IMR-90 (cell line): Measurements from ENCODE around the gene S100A6. TPM values are rescaled to one million over a fixed set of nuclear protein-coding genes. Genes with fewer than 3 reads are reported as not detected.

ENCODE experiments used
- ATAC-seq: fragments of 200-7000 bp; cut with Tn5 transposase; 2 replicates; pipeline ENCODE4 v1.9.1; 2020; ENCODE audit warnings: low read depth, mild to moderate bottlenecking, moderate library complexity
- BruUV-seq: library from RNA; stranded (reverse); fragments of 400-500 nt; replicated peaks from 2 replicates; lab custom pipeline; 2021; lab: Mats Ljungman, UMichigan
- CTCF ChIA-PET: fragments of 300-600 bp; formaldehyde crosslinking; extraction: SDS; loops from one replicate; lab custom pipeline; 2021; ENCODE audit warnings: antibody characterized with exemption; lab: Yijun Ruan, JAX
- POLR2A ChIA-PET: fragments of 300-600 bp; sonication (Branson Sonifier 250); formaldehyde crosslinking; loops from one replicate; lab custom pipeline; 2022; ENCODE audit warnings: antibody characterized with exemption; ENCODE audit not compliant: unreplicated experiment; lab: Charles Lee
- DNase-seq: peaks from one replicate; pipeline ENCODE4 v3.0.0; 2013
- H2AFZ ChIP-seq: replicated peaks from 2 replicates; pipeline ENCODE3; 2013; ENCODE audit warnings: low read length, mild to moderate bottlenecking; ENCODE audit not compliant: poor library complexity
- H2AK5ac ChIP-seq: 2 replicates; pipeline ENCODE4 v1.6.1; 2013; ENCODE audit warnings: low read depth, low read length, inconsistent platforms
- H2AK9ac ChIP-seq: replicated peaks from 2 replicates; pipeline ENCODE3; 2013; ENCODE audit warnings: mild to moderate bottlenecking, low read depth, low read length, moderate library complexity; ENCODE audit not compliant: poor library complexity
- H2BK120ac ChIP-seq: 2 replicates; pipeline ENCODE4 v1.6.1; 2013; ENCODE audit warnings: low read depth, low read length, inconsistent platforms
- H2BK15ac ChIP-seq: 3 replicates; pipeline ENCODE4 v1.6.1; 2013; ENCODE audit warnings: low read depth, low read length, inconsistent platforms
- H2BK20ac ChIP-seq: 2 replicates; pipeline ENCODE4 v1.6.1; 2013; ENCODE audit warnings: low read depth, mild to moderate bottlenecking, inconsistent platforms, low read length, moderate library complexity
- H2BK5ac ChIP-seq: 2 replicates; pipeline ENCODE4 v1.6.1; 2013; ENCODE audit warnings: mild to moderate bottlenecking, low read depth, low read length, inconsistent platforms; ENCODE audit not compliant: poor library complexity, severe bottlenecking
- H3K14ac ChIP-seq: replicated peaks from 2 replicates; pipeline ENCODE4 v1.6.1; 2013; ENCODE audit warnings: low read depth, low read length, inconsistent platforms
- H3K18ac ChIP-seq: 2 replicates; pipeline ENCODE4 v1.6.1; 2013; ENCODE audit warnings: low read depth, low read length, control low read depth
- H3K23ac ChIP-seq: 2 replicates; pipeline ENCODE4 v1.6.1; 2013; ENCODE audit warnings: low read depth, low read length, inconsistent platforms
- H3K27ac ChIP-seq: 2 replicates; pipeline ENCODE4 v1.5.1; 2013; ENCODE audit warnings: mild to moderate bottlenecking, control low read depth, low read length; ENCODE audit not compliant: insufficient read depth
- H3K27me3 ChIP-seq: 2 replicates; pipeline ENCODE4 v1.6.1; 2013; ENCODE audit warnings: low read length; ENCODE audit not compliant: control insufficient read depth, insufficient read depth
- H3K36me3 ChIP-seq: 2 replicates; pipeline ENCODE4 v1.6.1; 2013; ENCODE audit warnings: low read length, mixed read lengths; ENCODE audit not compliant: control insufficient read depth, insufficient read depth
- H3K4ac ChIP-seq: 2 replicates; pipeline ENCODE4 v1.6.1; 2013; ENCODE audit warnings: low read depth, low read length, inconsistent platforms
- H3K4me1 ChIP-seq: 2 replicates; pipeline ENCODE4 v1.6.1; 2013; ENCODE audit warnings: low read length, mixed read lengths; ENCODE audit not compliant: control insufficient read depth, insufficient read depth
- H3K4me2 ChIP-seq: 2 replicates; pipeline ENCODE4 v1.6.1; 2013; ENCODE audit warnings: low read depth, mild to moderate bottlenecking, control low read depth, low read length, moderate library complexity
- H3K4me3 ChIP-seq: 2 replicates; pipeline ENCODE4 v1.5.1; 2013; ENCODE audit warnings: low read depth, mild to moderate bottlenecking, control low read depth, low read length, moderate library complexity; ENCODE audit not compliant: insufficient read depth
- H3K56ac ChIP-seq: 2 replicates; pipeline ENCODE4 v1.6.1; 2013; ENCODE audit warnings: low read length, inconsistent platforms; ENCODE audit not compliant: insufficient read depth; ENCODE audit errors: extremely low read depth
- H3K79me1 ChIP-seq, 2 experiments: 2 replicates each; pipeline ENCODE4 v1.6.1; 2013; ENCODE audit warnings: low read length in 2 of 2, inconsistent platforms in 1 of 2, low read depth in 1 of 2
- H3K9ac ChIP-seq: 2 replicates; pipeline ENCODE4 v1.6.1; 2013; ENCODE audit warnings: low read depth, low read length, control low read depth
- H3K9me1 ChIP-seq: 2 replicates; pipeline ENCODE4 v1.6.1; 2013; ENCODE audit warnings: low read length, inconsistent platforms; ENCODE audit not compliant: insufficient read depth
- H3K9me3 ChIP-seq: 2 replicates; pipeline ENCODE4 v1.6.1; 2013; ENCODE audit warnings: low read length; ENCODE audit not compliant: control insufficient read depth, insufficient read depth
- H4K20me1 ChIP-seq: 2 replicates; pipeline ENCODE4 v1.6.1; 2013; ENCODE audit warnings: low read length, inconsistent platforms; ENCODE audit not compliant: insufficient read depth
- H4K5ac ChIP-seq: 2 replicates; pipeline ENCODE4 v1.6.1; 2013; ENCODE audit warnings: mild to moderate bottlenecking, low read depth, low read length, control low read depth
- H4K8ac ChIP-seq, 2 experiments: 2 replicates each; pipeline ENCODE4 v1.6.1; 2013; ENCODE audit warnings: low read depth in 2 of 2, low read length in 2 of 2, control low read depth in 1 of 2, inconsistent platforms in 1 of 2
- H4K91ac ChIP-seq: 2 replicates; pipeline ENCODE4 v1.6.1; 2013; ENCODE audit warnings: low read depth, low read length, inconsistent platforms; ENCODE audit not compliant: insufficient read depth
- BHLHE40 ChIP-seq: fragments of 150-350 bp; IDR thresholded peaks from 2 replicates; pipeline ENCODE4 v1.6.1; 2016; ENCODE audit warnings: mild to moderate bottlenecking, low read depth, low read length
- CEBPB ChIP-seq: IDR thresholded peaks from 2 replicates; pipeline ENCODE4 v1.6.1; 2012; ENCODE audit warnings: low read depth, low read length, improper control_type of control experiment
- CHD1 ChIP-seq: IDR thresholded peaks from 2 replicates; pipeline ENCODE4 v1.6.1; 2012; ENCODE audit warnings: low read depth, low read length, improper control_type of control experiment
- CTCF ChIP-seq: conservative IDR thresholded peaks from 2 replicates; pipeline ENCODE4 v1.5.1; 2012; ENCODE audit warnings: mild to moderate bottlenecking, low read depth, low read length, improper control_type of control experiment
- ELK1 ChIP-seq: fragments of 150-350 bp; IDR thresholded peaks from 2 replicates; pipeline ENCODE4 v1.6.1; 2016; ENCODE audit warnings: low read depth, mild to moderate bottlenecking, low read length, moderate library complexity, borderline replicate concordance
- FOS ChIP-seq: fragments of 150-350 bp; IDR thresholded peaks from 2 replicates; pipeline ENCODE4 v1.6.1; 2016; ENCODE audit warnings: low read depth, low read length
- MAZ ChIP-seq: IDR thresholded peaks from 2 replicates; pipeline ENCODE4 v1.6.1; 2012; ENCODE audit warnings: low read depth, mild to moderate bottlenecking, low read length, improper control_type of control experiment, moderate library complexity, borderline replicate concordance
- MXI1 ChIP-seq: IDR thresholded peaks from 2 replicates; pipeline ENCODE4 v1.6.1; 2012; ENCODE audit warnings: low read depth, mild to moderate bottlenecking, low read length, moderate library complexity, borderline replicate concordance
- NFE2L2 ChIP-seq: fragments of 150-350 bp; IDR thresholded peaks from 2 replicates; pipeline ENCODE4 v1.6.1; 2016; ENCODE audit warnings: low read depth, mild to moderate bottlenecking, low read length
- POLR2A ChIP-seq: IDR thresholded peaks from 2 replicates; pipeline ENCODE4 v1.6.1; 2012; ENCODE audit warnings: mild to moderate bottlenecking, low read depth, low read length
- RAD21 ChIP-seq: IDR thresholded peaks from 2 replicates; pipeline ENCODE4 v1.6.1; 2012; ENCODE audit warnings: low read length, improper control_type of control experiment
- RCOR1 ChIP-seq: IDR thresholded peaks from 2 replicates; pipeline ENCODE4 v1.6.1; 2012; ENCODE audit warnings: mild to moderate bottlenecking, low read length, improper control_type of control experiment; ENCODE audit not compliant: insufficient replicate concordance
- RFX5 ChIP-seq: IDR thresholded peaks from 2 replicates; pipeline ENCODE4 v1.8.0; 2012; ENCODE audit warnings: low read depth, mild to moderate bottlenecking, low read length, moderate library complexity
- SMC3 ChIP-seq: fragments of 150-350 bp; IDR thresholded peaks from 2 replicates; pipeline ENCODE4 v1.6.1; 2016; ENCODE audit warnings: low read depth, mild to moderate bottlenecking, antibody characterized with exemption, low read length, moderate library complexity
- USF2 ChIP-seq: fragments of 150-350 bp; IDR thresholded peaks from 2 replicates; pipeline ENCODE4 v1.6.1; 2017; ENCODE audit warnings: mild to moderate bottlenecking, antibody characterized with exemption, low read length, low read depth
- WGBS, 2 experiments: methylation state at CpG; one replicate each; pipeline versions ENCODE4 v1.1.5 to v1.1.7; 2013; ENCODE audit warnings: missing lambda C conversion rate in 2 of 2; ENCODE audit not compliant: insufficient read length in 1 of 2; ENCODE audit errors: extremely low coverage in 2 of 2; 5-methylcytosine and 5-hydroxymethylcytosine counted together
- dilution Hi-C: fragments of 300-500 bp; cut with HindIII; formaldehyde crosslinking; loops from one replicate; pipeline ENCODE4 v1.14.3; 2018; ENCODE audit warnings: low sequenced_read_pairs; ENCODE audit not compliant: unreplicated experiment
- in situ Hi-C: fragments of 300-500 bp; cut with MboI; formaldehyde crosslinking; loops from 3 replicates; pipeline ENCODE4 v1.14.3; 2019; ENCODE audit warnings: low sequenced_read_pairs, inconsistent platforms, mixed read lengths
- intact Hi-C: fragments of 100-400 bp; cut with micrococcal nuclease; formaldehyde crosslinking; loops from 2 replicates; pipeline ENCODE4 v1.10.0; 2022
- polyA plus RNA-seq, 3 experiments: library from polyadenylated mRNA; depleted of rRNA; stranded (reverse); fragments of >200 nt; gene quantifications; 2 replicates each; pipeline ENCODE4 v1.2.3, GENCODE V29; 2012; ENCODE audit warnings: low replicate concordance in 1 of 3
- total RNA-seq: library from RNA; depleted of rRNA; stranded (reverse); fragments of >200 nt; gene quantifications from 2 replicates; pipeline ENCODE4 v1.2.3, GENCODE V29; 2012

Gene S100A6
- total and polyA plus RNA-seq, 2 of the 4 experiments (the other 2 are of a cell fraction), result 373 to 1,755 TPM

GRCh38 chr1:153578936-153579335 is 43.1 kb upstream of the S100A6 start:
- DNase-seq, result no peak
- H3K4me1 ChIP-seq, result peaks cover 12% of the 10 kb centered on the region

More at GRCh38 chr1:153578936-153579335, 43.1 kb upstream of the S100A6 start:
- no peaks in the 10 kb centered on the region for H3K36me3 ChIP-seq
- TF ChIP-seq RFX5 (no peak), FOS (no peak), MXI1 (no peak), CTCF (no peak), NFE2L2 (no peak), BHLHE40 (no peak), MAZ (no peak), SMC3 (no peak), POLR2A (no peak), CHD1 (no peak), CEBPB (no peak), RAD21 (no peak), RCOR1 (no peak), USF2 (no peak), ELK1 (no peak)
- no peak overlapping the region; the same call in 1 of the 2 replicates for H3K18ac ChIP-seq
- no peaks in the 10 kb centered on the region for H3K9me3 ChIP-seq
- ATAC-seq, result peak; percentile 31
- H3K79me1 ChIP-seq, result no peaks in the 10 kb centered on the region
- dilution Hi-C loops, result no loop called here
- H4K8ac ChIP-seq, result peak overlapping the region in 1 of 2 experiments; percentile 9; a peak in 1 of 4 replicates
- no peak overlapping the region for H2AK5ac ChIP-seq
- H3K4me2 ChIP-seq, result no peak overlapping the region
- POLR2A ChIA-PET, result no interaction called here
- peak overlapping the region; percentile 68 for H3K4ac ChIP-seq
- H4K91ac ChIP-seq, result peak overlapping the region; percentile 50; the same call in 1 of the 2 replicates
- peak overlapping the region; percentile 79 for H2BK120ac ChIP-seq
- H2AFZ ChIP-seq, result peak overlapping the region; percentile 29
- CTCF ChIA-PET, result no interaction called here
- H3K23ac ChIP-seq, result peak overlapping the region; percentile 57; the same call in 1 of the 2 replicates
- H2BK5ac ChIP-seq, result no peak overlapping the region
- no TSS peak for BruUV-seq
- no peak overlapping the region for H3K56ac ChIP-seq
- peak overlapping the region; percentile 50; the same call in 1 of the 2 replicates for H2BK20ac ChIP-seq
- no peak overlapping the region; the same call in 1 of the 2 replicates for H4K5ac ChIP-seq
- H4K20me1 ChIP-seq, result no peaks in the 10 kb centered on the region
- H3K27ac ChIP-seq, result no peak overlapping the region
- 100% methylated on average over 1 of the region's 3 CpGs; no CpG with 5 or more reads in 1 of the 2 experiments for WGBS, 2 experiments
- H3K14ac ChIP-seq, result peak overlapping the region; percentile 37
- H3K4me3 ChIP-seq, result no peak overlapping the region
- H2AK9ac ChIP-seq, result peak overlapping the region; percentile 30
- in situ Hi-C loops, result no loop called here
- H3K27me3 ChIP-seq, result no peaks in the 10 kb centered on the region
- no peak overlapping the region for H3K9ac ChIP-seq
- intact Hi-C loops, result no loop called here
- no peak overlapping the region for H2BK15ac ChIP-seq
- peaks cover 5% of the 10 kb centered on the region for H3K9me1 ChIP-seq
